WTC11 (cell line): Measurements from ENCODE around the gene PLSCR5.

ENCODE experiments used
- ATF1 ChIP-seq: sonication (generic); formaldehyde crosslinking; IDR thresholded peaks from 2 replicates; pipeline ENCODE4 v1.8.1; 2023; ENCODE audit warnings: mild to moderate bottlenecking, moderate library complexity, missing genetic modification reagents
- E2F4 ChIP-seq: sonication (generic); formaldehyde crosslinking; IDR thresholded peaks from 2 replicates; pipeline ENCODE4 v1.8.1; 2022; ENCODE audit warnings: low read depth, mild to moderate bottlenecking, moderate library complexity, missing genetic modification reagents, borderline replicate concordance
- JUN ChIP-seq: sonication (generic); formaldehyde crosslinking; IDR thresholded peaks from 2 replicates; pipeline ENCODE4 v1.8.0; 2023; ENCODE audit warnings: mild to moderate bottlenecking, missing genetic modification reagents
- KAT7 ChIP-seq: sonication (generic); formaldehyde crosslinking; IDR thresholded peaks from 2 replicates; pipeline ENCODE4 v1.8.1; 2023; ENCODE audit warnings: missing genetic modification reagents, mild to moderate bottlenecking, borderline replicate concordance
- MAX ChIP-seq: sonication (generic); formaldehyde crosslinking; IDR thresholded peaks from 2 replicates; pipeline ENCODE4 v1.8.0; 2022; ENCODE audit warnings: mild to moderate bottlenecking, missing genetic modification reagents
- NR1H2 ChIP-seq: sonication (generic); formaldehyde crosslinking; IDR thresholded peaks from 2 replicates; pipeline ENCODE4 v1.9.0; 2021; ENCODE audit warnings: mild to moderate bottlenecking, moderate library complexity, missing genetic modification reagents
- RORB ChIP-seq: fragments of 250-450 bp; sonication (Bioruptor Pico); IDR thresholded peaks from 2 replicates; pipeline ENCODE4 v1.9.0; 2021; ENCODE audit warnings: mild to moderate bottlenecking
- TEAD4 ChIP-seq: sonication (generic); formaldehyde crosslinking; IDR thresholded peaks from 2 replicates; pipeline ENCODE4 v1.8.0; 2022; ENCODE audit warnings: mild to moderate bottlenecking, missing genetic modification reagents
- USF1 ChIP-seq: sonication (generic); formaldehyde crosslinking; IDR thresholded peaks from 2 replicates; pipeline ENCODE4 v1.8.0; 2022; ENCODE audit warnings: mild to moderate bottlenecking, missing genetic modification reagents
- ZNF138 ChIP-seq: sonication (generic); formaldehyde crosslinking; conservative IDR thresholded peaks from 2 replicates; pipeline ENCODE4 v1.8.1; 2022; ENCODE audit warnings: mild to moderate bottlenecking, moderate library complexity, missing genetic modification reagents
- TF ChIP-seq, protein P1 (sequence below): fragments of 200-600 bp; IDR thresholded peaks from 2 replicates; pipeline ENCODE4 v1.8.0; 2022; ENCODE audit warnings: antibody characterized with exemption
- TF ChIP-seq, protein P2 (sequence below): sonication (generic); formaldehyde crosslinking; IDR thresholded peaks from 2 replicates; pipeline ENCODE4 v1.8.1; 2023; ENCODE audit warnings: mild to moderate bottlenecking, missing genetic modification reagents, moderate library complexity
- TF ChIP-seq, protein P3 (sequence below): fragments of 250-450 bp; sonication (Bioruptor Pico); IDR thresholded peaks from 2 replicates; pipeline ENCODE4 v2.1.2; 2022; ENCODE audit warnings: mild to moderate bottlenecking, moderate library complexity

GRCh38 chr3:146585156-146585555 lies 20.0 kb downstream of the PLSCR5 start:
- no peak for TF ChIP-seq RORB
- TF ChIP-seq, protein P1, sequence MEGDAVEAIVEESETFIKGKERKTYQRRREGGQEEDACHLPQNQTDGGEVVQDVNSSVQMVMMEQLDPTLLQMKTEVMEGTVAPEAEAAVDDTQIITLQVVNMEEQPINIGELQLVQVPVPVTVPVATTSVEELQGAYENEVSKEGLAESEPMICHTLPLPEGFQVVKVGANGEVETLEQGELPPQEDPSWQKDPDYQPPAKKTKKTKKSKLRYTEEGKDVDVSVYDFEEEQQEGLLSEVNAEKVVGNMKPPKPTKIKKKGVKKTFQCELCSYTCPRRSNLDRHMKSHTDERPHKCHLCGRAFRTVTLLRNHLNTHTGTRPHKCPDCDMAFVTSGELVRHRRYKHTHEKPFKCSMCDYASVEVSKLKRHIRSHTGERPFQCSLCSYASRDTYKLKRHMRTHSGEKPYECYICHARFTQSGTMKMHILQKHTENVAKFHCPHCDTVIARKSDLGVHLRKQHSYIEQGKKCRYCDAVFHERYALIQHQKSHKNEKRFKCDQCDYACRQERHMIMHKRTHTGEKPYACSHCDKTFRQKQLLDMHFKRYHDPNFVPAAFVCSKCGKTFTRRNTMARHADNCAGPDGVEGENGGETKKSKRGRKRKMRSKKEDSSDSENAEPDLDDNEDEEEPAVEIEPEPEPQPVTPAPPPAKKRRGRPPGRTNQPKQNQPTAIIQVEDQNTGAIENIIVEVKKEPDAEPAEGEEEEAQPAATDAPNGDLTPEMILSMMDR: no peak
- TF ChIP-seq USF1 (CRISPR knock-in tag): no peak
- no peak for TF ChIP-seq TEAD4 (CRISPR knock-in tag)
- no peak for TF ChIP-seq NR1H2
- no peak for TF ChIP-seq ATF1
- TF ChIP-seq E2F4 (CRISPR knock-in tag): no peak
- TF ChIP-seq JUN (CRISPR knock-in tag): no peak
- no peak for TF ChIP-seq KAT7
- TF ChIP-seq, protein P2, sequence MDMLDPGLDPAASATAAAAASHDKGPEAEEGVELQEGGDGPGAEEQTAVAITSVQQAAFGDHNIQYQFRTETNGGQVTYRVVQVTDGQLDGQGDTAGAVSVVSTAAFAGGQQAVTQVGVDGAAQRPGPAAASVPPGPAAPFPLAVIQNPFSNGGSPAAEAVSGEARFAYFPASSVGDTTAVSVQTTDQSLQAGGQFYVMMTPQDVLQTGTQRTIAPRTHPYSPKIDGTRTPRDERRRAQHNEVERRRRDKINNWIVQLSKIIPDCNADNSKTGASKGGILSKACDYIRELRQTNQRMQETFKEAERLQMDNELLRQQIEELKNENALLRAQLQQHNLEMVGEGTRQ (CRISPR knock-in tag): no peak
- TF ChIP-seq, protein P3, sequence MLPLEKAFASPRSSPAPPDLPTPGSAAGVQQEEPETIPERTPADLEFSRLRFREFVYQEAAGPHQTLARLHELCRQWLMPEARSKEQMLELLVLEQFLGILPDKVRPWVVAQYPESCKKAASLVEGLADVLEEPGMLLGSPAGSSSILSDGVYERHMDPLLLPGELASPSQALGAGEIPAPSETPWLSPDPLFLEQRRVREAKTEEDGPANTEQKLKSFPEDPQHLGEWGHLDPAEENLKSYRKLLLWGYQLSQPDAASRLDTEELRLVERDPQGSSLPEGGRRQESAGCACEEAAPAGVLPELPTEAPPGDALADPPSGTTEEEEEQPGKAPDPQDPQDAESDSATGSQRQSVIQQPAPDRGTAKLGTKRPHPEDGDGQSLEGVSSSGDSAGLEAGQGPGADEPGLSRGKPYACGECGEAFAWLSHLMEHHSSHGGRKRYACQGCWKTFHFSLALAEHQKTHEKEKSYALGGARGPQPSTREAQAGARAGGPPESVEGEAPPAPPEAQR (CRISPR knock-in tag): no peak
- TF ChIP-seq ZNF138 (CRISPR knock-in tag): no peak
- TF ChIP-seq MAX (CRISPR knock-in tag): no peak
